HCT116 (cell line): ENCODE data around the gene UMAD1.

Source experiments
- CTCF ChIP-seq, 3 experiments: fragments of 200-600 bp in 1 of 3; sonication (generic) in 1 of 3; IDR thresholded peaks in 2 of 3; conservative IDR thresholded peaks in 1 of 3; 2 replicates each; pipeline ENCODE4 v1.5.1; 2012 to 2017; ENCODE audit warnings: low read depth in 2 of 3, low read length in 2 of 3, antibody characterized with exemption in 1 of 3, borderline replicate concordance in 1 of 3, control low read depth in 1 of 3, mild to moderate bottlenecking in 1 of 3, mixed read lengths in 1 of 3, mixed run types in 1 of 3, moderate library complexity in 1 of 3; ENCODE audit not compliant: insufficient read depth in 1 of 3
- EGR1 ChIP-seq: IDR thresholded peaks from 2 replicates; pipeline ENCODE4 v1.6.1; 2012; ENCODE audit warnings: low read depth
- EZH2 ChIP-seq: fragments of 200-600 bp; sonication (generic); IDR thresholded peaks from 2 replicates; pipeline ENCODE4 v1.6.1; 2017; ENCODE audit warnings: antibody characterized with exemption, mixed run types

DNA sequence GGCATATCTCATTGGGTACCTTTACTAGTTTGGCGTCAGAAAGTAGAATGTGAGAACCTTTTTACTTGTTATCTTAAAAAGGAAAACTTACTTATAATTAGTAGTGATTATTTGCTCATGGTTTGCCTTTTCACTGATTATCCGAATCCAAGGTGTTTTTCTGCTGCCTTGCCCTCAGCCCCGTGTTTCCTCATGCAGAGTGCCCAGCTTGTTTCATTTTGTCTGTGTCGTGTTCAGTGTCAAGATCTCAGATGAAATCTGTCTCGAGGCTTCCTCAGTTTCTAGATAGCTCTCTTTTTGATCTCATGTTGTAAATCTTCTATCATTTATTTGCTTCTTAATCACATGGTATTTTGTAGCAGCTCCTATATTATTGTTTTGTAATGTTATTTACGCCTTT is 47.8 kb downstream of the UMAD1 start:
- TF ChIP-seq EZH2 (no peak), CTCF (IDR thresholded peaks at IDR 0.05 in 2 of 3, conservative IDR thresholded peaks at IDR 0.05 in 1 of 3; ENCODE audit: borderline replicate concordance in 1 of 3, insufficient read depth in 1 of 3, low read depth in 2 of 3, low read length in 2 of 3) (no peak), EGR1 (no peak)
